T-helper 1 cell treated with Interleukin-12 subunit alpha and Interleukin-12 subunit beta and Interleukin-4 antibody, amounts not matched to agents 30 μg/mL and 1 μg/mL, for 36 hours (primary cell): ENCODE results near the gene RIPOR2.

Experiments
- H3K27ac Mint-ChIP-seq: one replicate; pipeline ENCODE4 v1.8.0; 2021; ENCODE audit warnings: mild to moderate bottlenecking, mixed read lengths
- H3K27me3 Mint-ChIP-seq: one replicate; pipeline ENCODE4 v1.8.0; 2021; ENCODE audit warnings: low read depth, mixed read lengths
- H3K36me3 Mint-ChIP-seq: one replicate; pipeline ENCODE4 v1.8.0; 2021; ENCODE audit warnings: low read depth, mixed read lengths
- H3K4me1 Mint-ChIP-seq: one replicate; pipeline ENCODE4 v1.8.0; 2021; ENCODE audit warnings: low read depth, mixed read lengths
- H3K4me3 Mint-ChIP-seq: one replicate; pipeline ENCODE4 v1.8.0; 2021; ENCODE audit warnings: mild to moderate bottlenecking, moderate library complexity, mixed read lengths
- H3K9me3 Mint-ChIP-seq: one replicate; pipeline ENCODE4 v1.8.0; 2021; ENCODE audit warnings: mixed read lengths

The RIPOR2 gene

GRCh38 chr6:24798740-24799540, 136.8 kb downstream of the RIPOR2 start, which contains the start of gene ARMH2:
TSS of gene ARMH2 (minus strand) at chr6:24798917. CDS start at chr6:24798857, 60 bp downstream.
- Mint-ChIP-seq H3K27me3 (no peaks in the 10 kb centered on the region), H3K27ac (peak within 1 kb of the TSS; percentile 50), H3K9me3 (no peaks in the 10 kb centered on the region), H3K4me1 (peaks cover 16% of the 10 kb centered on the region), H3K4me3 (no peak within 1 kb of the TSS), H3K36me3 (peaks cover 30% of the 10 kb centered on the region)

GRCh38 chr6:24797596-24798216, 138.1 kb downstream of the RIPOR2 start:
- Mint-ChIP-seq H3K36me3 (peaks cover 29% of the 10 kb centered on the region), H3K9me3 (no peaks in the 10 kb centered on the region), H3K27ac (no peak overlapping the region), H3K27me3 (no peaks in the 10 kb centered on the region), H3K4me1 (peaks cover 16% of the 10 kb centered on the region), H3K4me3 (no peak overlapping the region)

GRCh38 chr6:24796616-24797290, 139.0 kb downstream of the RIPOR2 start:
- H3K4me1 Mint-ChIP-seq = peaks cover 16% of the 10 kb centered on the region
- H3K4me3 Mint-ChIP-seq = no peak overlapping the region
- H3K27me3 Mint-ChIP-seq = no peaks in the 10 kb centered on the region
- peaks cover 25% of the 10 kb centered on the region for H3K36me3 Mint-ChIP-seq
- no peaks in the 10 kb centered on the region for H3K9me3 Mint-ChIP-seq
- no peak overlapping the region for H3K27ac Mint-ChIP-seq

- Mint-ChIP-seq H3K27ac (no peak overlapping the region), H3K4me3 (no peak overlapping the region), H3K27me3 (no peaks in the 10 kb centered on the region), H3K36me3 (peaks cover 19% of the 10 kb centered on the region), H3K9me3 (no peaks in the 10 kb centered on the region), H3K4me1 (peaks cover 16% of the 10 kb centered on the region)
These were observed 140.7 kb downstream of the RIPOR2 start for GRCh38 chr6:24795106-24795505.

GRCh38 chr6:24788031-24788665, 147.6 kb downstream of the RIPOR2 start:
- Mint-ChIP-seq H3K4me3 (no peak overlapping the region), H3K27ac (no peak overlapping the region), H3K36me3 (peaks cover 34% of the 10 kb centered on the region), H3K27me3 (no peaks in the 10 kb centered on the region), H3K9me3 (no peaks in the 10 kb centered on the region), H3K4me1 (peaks cover 1% of the 10 kb centered on the region)

- no peak overlapping the region for H3K4me3 Mint-ChIP-seq
- peaks cover 36% of the 10 kb centered on the region for H3K36me3 Mint-ChIP-seq
- H3K4me1 Mint-ChIP-seq = peaks cover 35% of the 10 kb centered on the region
- H3K27ac Mint-ChIP-seq = no peak overlapping the region
- no peaks in the 10 kb centered on the region for H3K9me3 Mint-ChIP-seq
- no peaks in the 10 kb centered on the region for H3K27me3 Mint-ChIP-seq
These were observed 155.6 kb downstream of the RIPOR2 start for GRCh38 chr6:24780206-24780605.

- peaks cover 35% of the 10 kb centered on the region for H3K4me1 Mint-ChIP-seq
- H3K27ac Mint-ChIP-seq = peak overlapping the region; percentile 23
- no peaks in the 10 kb centered on the region for H3K27me3 Mint-ChIP-seq
- H3K4me3 Mint-ChIP-seq = no peak overlapping the region
- H3K36me3 Mint-ChIP-seq = peaks cover 32% of the 10 kb centered on the region
- no peaks in the 10 kb centered on the region for H3K9me3 Mint-ChIP-seq
These were observed 156.2 kb downstream of the RIPOR2 start for GRCh38 chr6:24779416-24780016.

GRCh38 chr6:24778878-24779277, 156.9 kb downstream of the RIPOR2 start:
- H3K9me3 Mint-ChIP-seq = no peaks in the 10 kb centered on the region
- no peak overlapping the region for H3K27ac Mint-ChIP-seq
- H3K27me3 Mint-ChIP-seq = no peaks in the 10 kb centered on the region
- peaks cover 35% of the 10 kb centered on the region for H3K4me1 Mint-ChIP-seq
- no peak overlapping the region for H3K4me3 Mint-ChIP-seq
- H3K36me3 Mint-ChIP-seq = peaks cover 28% of the 10 kb centered on the region

- no peaks in the 10 kb centered on the region for H3K9me3 Mint-ChIP-seq
- H3K36me3 Mint-ChIP-seq = peaks cover 26% of the 10 kb centered on the region
- H3K27ac Mint-ChIP-seq = no peak overlapping the region
- H3K27me3 Mint-ChIP-seq = no peaks in the 10 kb centered on the region
- peak overlapping the region; percentile 32 for H3K4me3 Mint-ChIP-seq
- peaks cover 37% of the 10 kb centered on the region for H3K4me1 Mint-ChIP-seq
These were observed 157.6 kb downstream of the RIPOR2 start for GRCh38 chr6:24778121-24778520.

GRCh38 chr6:24777227-24777626, 158.5 kb downstream of the RIPOR2 start:
- Mint-ChIP-seq H3K4me3 (peak overlapping the region; percentile 32), H3K36me3 (peaks cover 20% of the 10 kb centered on the region), H3K27ac (no peak overlapping the region), H3K4me1 (peaks cover 36% of the 10 kb centered on the region), H3K9me3 (no peaks in the 10 kb centered on the region), H3K27me3 (no peaks in the 10 kb centered on the region)

- H3K9me3 Mint-ChIP-seq = no peaks in the 10 kb centered on the region
- peak overlapping the region; percentile 96 for H3K4me3 Mint-ChIP-seq
- peaks cover 9% of the 10 kb centered on the region for H3K36me3 Mint-ChIP-seq
These were observed 160.2 kb downstream of the RIPOR2 start for GRCh38 chr6:24775520-24776058.

GRCh38 chr6:24774696-24775519, 160.9 kb downstream of the RIPOR2 start, which contains the start of gene GMNN:
TSS of gene GMNN (plus strand) at chr6:24774937. CDS start at chr6:24777247, 2,310 bp downstream.
- Mint-ChIP-seq H3K9me3 (no peaks in the 10 kb centered on the region), H3K4me1 (peaks cover 31% of the 10 kb centered on the region), H3K4me3 (peak within 1 kb of the TSS; percentile 96), H3K27me3 (no peaks in the 10 kb centered on the region), H3K36me3 (peaks cover 8% of the 10 kb centered on the region), H3K27ac (peak within 1 kb of the TSS; percentile 97)

More at GRCh38 chr6:24775520-24776058, 160.2 kb downstream of the RIPOR2 start:
- peak overlapping the region; percentile 97 for H3K27ac Mint-ChIP-seq
- H3K4me1 Mint-ChIP-seq = peaks cover 33% of the 10 kb centered on the region
- no peaks in the 10 kb centered on the region for H3K27me3 Mint-ChIP-seq

GRCh38 chr6:24768361-24768760, 167.4 kb downstream of the RIPOR2 start:
- Mint-ChIP-seq H3K4me1 (peaks cover 9% of the 10 kb centered on the region), H3K4me3 (no peak overlapping the region), H3K27ac (no peak overlapping the region), H3K9me3 (no peaks in the 10 kb centered on the region), H3K27me3 (no peaks in the 10 kb centered on the region), H3K36me3 (no peaks in the 10 kb centered on the region)
